Fibroblast of lung (primary cell): ENCODE data around the gene CDH26.

ENCODE experiments used
- CTCF ChIP-seq, 2 donors: IDR thresholded peaks in 1 of 2; conservative IDR thresholded peaks in 1 of 2; 1 replicate in 1 of 2; 2 replicates in 1 of 2; pipeline ENCODE4 v1.5.1; 2011 to 2012; ENCODE audit warnings: low read length in 2 of 2, control low read depth in 1 of 2, inconsistent platforms in 1 of 2, low read depth in 1 of 2, mild to moderate bottlenecking in 1 of 2
- EZH2 ChIP-seq: IDR thresholded peaks from 2 replicates; pipeline ENCODE4 v1.5.1; 2012; ENCODE audit warnings: low read length, control low read depth, mild to moderate bottlenecking; ENCODE audit errors: missing control alignments

- TF ChIP-seq CTCF (conservative IDR thresholded peaks at IDR 0.05 in 1 of 2, IDR thresholded peaks at IDR 0.05 in 1 of 2; ENCODE audit: low read depth in 1 of 2, low read length in 2 of 2) (no peak), EZH2 (no peak)
These were observed 13.2 kb downstream of the CDH26 start for GRCh38 chr20:59971428-59971827.
